GM18907 (cell line): Measurements from ENCODE around the gene PLEKHA6.

Source experiments
- ATAC-seq: cut with Tn5 transposase; IDR thresholded peaks from one replicate; pipeline ENCODE4 v1.9.1; 2021; ENCODE audit warnings: mild to moderate bottlenecking, moderate library complexity; ENCODE audit not compliant: unreplicated experiment

PLEKHA6 gene

GRCh38 chr1:204219971-204220616 is 139.6 kb downstream of the PLEKHA6 start:
- no peak for ATAC-seq

GRCh38 chr1:204218552-204218951 is 141.2 kb downstream of the PLEKHA6 start:
- no peak for ATAC-seq

GRCh38 chr1:204217648-204218000 is 142.1 kb downstream of the PLEKHA6 start:
- ATAC-seq = no peak

- ATAC-seq = no peak
Measured at GRCh38 chr1:204216880-204217647, 142.7 kb downstream of the PLEKHA6 start.

GRCh38 chr1:204216236-204216635 is 143.5 kb downstream of the PLEKHA6 start:
- ATAC-seq = no peak

- ATAC-seq = peak; percentile 75
Measured at GRCh38 chr1:204213668-204214662, 145.8 kb downstream of the PLEKHA6 start, which contains the start of gene GOLT1A. GOLT1A (minus strand) TSS chr1:204213988; CDS start chr1:204213906, 82 bp downstream.

- no peak for ATAC-seq
Measured at GRCh38 chr1:204212715-204213114, 147.0 kb downstream of the PLEKHA6 start.

GRCh38 chr1:204211046-204211445 is 148.7 kb downstream of the PLEKHA6 start:
- ATAC-seq = no peak

- peak; percentile 78 for ATAC-seq
Measured at GRCh38 chr1:204207136-204207616, 152.6 kb downstream of the PLEKHA6 start.

GRCh38 chr1:204206121-204206520 is 153.6 kb downstream of the PLEKHA6 start:
- ATAC-seq = no peak

- no peak for ATAC-seq
Measured at GRCh38 chr1:204205486-204205885, 154.2 kb downstream of the PLEKHA6 start.

GRCh38 chr1:204204944-204205343 is 154.8 kb downstream of the PLEKHA6 start:
- ATAC-seq = no peak

- no peak for ATAC-seq
Measured at GRCh38 chr1:204203206-204203767, 156.4 kb downstream of the PLEKHA6 start.

- no peak for ATAC-seq
Measured at GRCh38 chr1:204202481-204202880, 157.2 kb downstream of the PLEKHA6 start.

- ATAC-seq = no peak
Measured at GRCh38 chr1:204201348-204202040, 158.2 kb downstream of the PLEKHA6 start.

- no peak for ATAC-seq
Measured at GRCh38 chr1:204199579-204199978, 160.2 kb downstream of the PLEKHA6 start.

- ATAC-seq = no peak
Measured at GRCh38 chr1:204198348-204199340, 161.1 kb downstream of the PLEKHA6 start.

- ATAC-seq = no peak
Measured at GRCh38 chr1:204197068-204197467, 162.7 kb downstream of the PLEKHA6 start.
